Measurements from ENCODE around the gene CDH23.

DNA sequence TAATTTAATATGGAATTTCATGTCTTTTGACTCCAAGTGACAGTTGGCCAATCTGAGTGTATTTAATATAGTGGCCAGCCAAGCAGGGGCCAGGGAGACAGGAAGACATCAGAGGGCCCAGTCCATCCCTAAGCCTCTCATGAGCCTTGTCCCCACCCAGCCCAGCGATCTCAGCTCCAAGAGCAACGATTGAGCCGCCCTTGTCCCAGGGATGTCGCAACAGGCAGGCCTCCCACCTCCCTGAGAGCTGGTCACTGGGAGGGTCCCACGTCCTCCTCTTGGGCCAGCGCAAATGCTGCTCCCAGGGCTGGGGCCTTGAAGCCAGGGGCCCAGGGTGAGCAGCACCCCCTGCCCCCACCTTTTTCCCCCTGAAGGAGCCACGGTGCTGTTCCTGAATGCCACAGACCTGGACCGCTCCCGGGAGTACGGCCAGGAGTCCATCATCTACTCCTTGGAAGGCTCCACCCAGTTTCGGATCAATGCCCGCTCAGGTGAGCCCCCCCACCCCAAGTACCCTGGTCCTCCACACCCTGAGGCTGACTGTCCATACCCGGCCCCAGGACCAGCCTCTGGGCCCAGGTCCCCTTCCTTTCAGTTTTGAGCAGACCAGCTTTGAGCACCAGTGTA is 293.5 kb downstream of the CDH23 start:
- TF ChIP-seq, protein P1, sequence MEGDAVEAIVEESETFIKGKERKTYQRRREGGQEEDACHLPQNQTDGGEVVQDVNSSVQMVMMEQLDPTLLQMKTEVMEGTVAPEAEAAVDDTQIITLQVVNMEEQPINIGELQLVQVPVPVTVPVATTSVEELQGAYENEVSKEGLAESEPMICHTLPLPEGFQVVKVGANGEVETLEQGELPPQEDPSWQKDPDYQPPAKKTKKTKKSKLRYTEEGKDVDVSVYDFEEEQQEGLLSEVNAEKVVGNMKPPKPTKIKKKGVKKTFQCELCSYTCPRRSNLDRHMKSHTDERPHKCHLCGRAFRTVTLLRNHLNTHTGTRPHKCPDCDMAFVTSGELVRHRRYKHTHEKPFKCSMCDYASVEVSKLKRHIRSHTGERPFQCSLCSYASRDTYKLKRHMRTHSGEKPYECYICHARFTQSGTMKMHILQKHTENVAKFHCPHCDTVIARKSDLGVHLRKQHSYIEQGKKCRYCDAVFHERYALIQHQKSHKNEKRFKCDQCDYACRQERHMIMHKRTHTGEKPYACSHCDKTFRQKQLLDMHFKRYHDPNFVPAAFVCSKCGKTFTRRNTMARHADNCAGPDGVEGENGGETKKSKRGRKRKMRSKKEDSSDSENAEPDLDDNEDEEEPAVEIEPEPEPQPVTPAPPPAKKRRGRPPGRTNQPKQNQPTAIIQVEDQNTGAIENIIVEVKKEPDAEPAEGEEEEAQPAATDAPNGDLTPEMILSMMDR (optimal IDR thresholded peaks at IDR 0.05 in 1 of 3, IDR thresholded peaks at IDR 0.05 in 1 of 3, conservative IDR thresholded peaks at IDR 0.05 in 1 of 3; ENCODE audit: extremely low read depth in 1 of 3, insufficient read depth in 2 of 3, low read length in 3 of 3) = no peak
- TF ChIP-seq EZH2 (IDR thresholded peaks at IDR 0.05; ENCODE audit: low read length) = no peak
